OCI-LY3 (cell line): ENCODE data around the gene SVIL.
"Not testable (repeated sequence)": the region's sequence is repeated elsewhere in the genome, so short reads cannot be mapped to it uniquely, and the experiment has no call there.

Experiments used
- H2AFZ ChIP-seq: fragments of 200-600, 300-600 bp; shearing (Covaris generic); 2 replicates; pipeline ENCODE4 v1.6.0; 2014; ENCODE audit warnings: antibody characterized with exemption, low read depth, low read length
- H3K27ac ChIP-seq: fragments of 200-600, 300-600 bp; sonication (generic); 2 replicates; pipeline ENCODE4 v1.5.1; 2014; ENCODE audit warnings: mild to moderate bottlenecking, low read length, moderate library complexity, mixed read lengths
- H3K27me3 ChIP-seq: fragments of 200-600, 300-600 bp; sonication (generic); 2 replicates; pipeline ENCODE4 v1.6.1; 2014; ENCODE audit warnings: low read depth, low read length, mixed read lengths
- H3K36me3 ChIP-seq: fragments of 200-600, 300-600 bp; sonication (generic); replicated peaks from 2 replicates; pipeline ENCODE3; 2014; ENCODE audit warnings: low read depth, low read length, mixed read lengths
- H3K4me1 ChIP-seq: fragments of 300-600, 200-600 bp; sonication (generic); 2 replicates; pipeline ENCODE4 v1.6.1; 2014; ENCODE audit warnings: low read length, mixed read lengths
- H3K4me2 ChIP-seq: fragments of 200-600, 300-600 bp; sonication (generic); 2 replicates; pipeline ENCODE4 v1.6.1; 2014; ENCODE audit warnings: low read length, mixed read lengths
- H3K4me3 ChIP-seq: fragments of 300-600, 200-600 bp; sonication (generic); 2 replicates; pipeline ENCODE4 v1.5.1; 2014; ENCODE audit warnings: antibody characterized with exemption, mild to moderate bottlenecking, low read length, moderate library complexity
- H3K79me2 ChIP-seq: fragments of 300-600, 200-600 bp; shearing (Covaris generic); 2 replicates; pipeline ENCODE4 v1.6.1; 2014; ENCODE audit warnings: mild to moderate bottlenecking, low read length, mixed read lengths
- H3K9ac ChIP-seq: fragments of 300-600, 200-600 bp; shearing (Covaris generic); 2 replicates; pipeline ENCODE4 v1.6.0; 2014; ENCODE audit warnings: mild to moderate bottlenecking, low read length, moderate library complexity
- H3K9me3 ChIP-seq: fragments of 200-600, 300-600 bp; shearing (Covaris generic); 2 replicates; pipeline ENCODE4 v1.6.1; 2014; ENCODE audit warnings: low read length, mixed read lengths; ENCODE audit not compliant: insufficient read depth
- H4K20me1 ChIP-seq: fragments of 200-600, 300-600 bp; sonication (generic); 2 replicates; pipeline ENCODE4 v1.6.1; 2016; ENCODE audit warnings: low read length, mixed read lengths; ENCODE audit not compliant: insufficient read depth
- CTCF ChIP-seq: fragments of 200-600, 300-600 bp; sonication (generic); IDR thresholded peaks from 2 replicates; pipeline ENCODE4 v1.5.1; 2014; ENCODE audit warnings: antibody characterized with exemption, low read length, low read depth
- EZH2phosphoT487 ChIP-seq: fragments of 200-600 bp; shearing (Covaris generic); IDR thresholded peaks from 2 replicates; pipeline ENCODE4 v1.6.1; 2018; ENCODE audit warnings: antibody characterized with exemption, mixed run types, low read depth

Gene SVIL

GRCh38 chr10:29569795-29570194, 65.0 kb downstream of the SVIL start:
- H2AFZ ChIP-seq, result no peak overlapping the region
- H4K20me1 ChIP-seq, result no peaks in the 10 kb centered on the region
- no peaks in the 10 kb centered on the region for H3K36me3 ChIP-seq
- no peaks in the 10 kb centered on the region for H3K79me2 ChIP-seq
- TF ChIP-seq CTCF (no peak), EZH2phosphoT487 (no peak)
- no peak overlapping the region for H3K27ac ChIP-seq
- no peak overlapping the region for H3K9ac ChIP-seq
- H3K9me3 ChIP-seq, result no peaks in the 10 kb centered on the region
- no peaks in the 10 kb centered on the region for H3K27me3 ChIP-seq
- H3K4me1 ChIP-seq, result no peaks in the 10 kb centered on the region
- H3K4me2 ChIP-seq, result no peak overlapping the region
- no peak overlapping the region for H3K4me3 ChIP-seq

GRCh38 chr10:29567003-29567402, 67.8 kb downstream of the SVIL start:
- no peaks in the 10 kb centered on the region for H3K36me3 ChIP-seq
- H3K27ac ChIP-seq, result no peak overlapping the region
- no peaks in the 10 kb centered on the region for H3K9me3 ChIP-seq
- no peaks in the 10 kb centered on the region for H4K20me1 ChIP-seq
- no peak overlapping the region for H3K9ac ChIP-seq
- TF ChIP-seq EZH2phosphoT487, result no peak
- no peak for TF ChIP-seq CTCF
- no peak overlapping the region for H3K4me2 ChIP-seq
- H3K4me1 ChIP-seq, result peaks cover 14% of the 10 kb centered on the region
- no peaks in the 10 kb centered on the region for H3K27me3 ChIP-seq
- H3K79me2 ChIP-seq, result no peaks in the 10 kb centered on the region
- H3K4me3 ChIP-seq, result no peak overlapping the region
- no peak overlapping the region for H2AFZ ChIP-seq

GRCh38 chr10:29566209-29566608, 68.6 kb downstream of the SVIL start:
- not testable (repeated sequence) for H3K27ac ChIP-seq, H3K27me3 ChIP-seq, H3K36me3 ChIP-seq, H3K9ac ChIP-seq, H4K20me1 ChIP-seq, H3K9me3 ChIP-seq, H3K4me3 ChIP-seq, H2AFZ ChIP-seq, H3K4me2 ChIP-seq, H3K79me2 ChIP-seq
- H3K4me1 ChIP-seq, result peaks cover 14% of the 10 kb centered on the region

GRCh38 chr10:29563420-29564035, 71.2 kb downstream of the SVIL start:
- Histone ChIP-seq H3K27ac (no peak overlapping the region), H3K9me3 (no peaks in the 10 kb centered on the region), H3K9ac (no peak overlapping the region), H4K20me1 (no peaks in the 10 kb centered on the region), H3K79me2 (no peaks in the 10 kb centered on the region), H2AFZ (no peak overlapping the region), H3K36me3 (no peaks in the 10 kb centered on the region), H3K4me2 (peak overlapping the region; percentile 37), H3K4me3 (peak overlapping the region; percentile 24; the same call in 1 of the 2 replicates), H3K4me1 (peaks cover 14% of the 10 kb centered on the region), H3K27me3 (no peaks in the 10 kb centered on the region)
- TF ChIP-seq CTCF (no peak), EZH2phosphoT487 (no peak)

- not testable (repeated sequence) for H3K9me3 ChIP-seq, H3K27me3 ChIP-seq, H3K27ac ChIP-seq, H2AFZ ChIP-seq, H3K9ac ChIP-seq, H4K20me1 ChIP-seq, H3K36me3 ChIP-seq, H3K4me3 ChIP-seq, H3K79me2 ChIP-seq
- Histone ChIP-seq H3K4me2 (peak overlapping the region; percentile 37; the same call in 1 of the 2 replicates), H3K4me1 (peaks cover 14% of the 10 kb centered on the region)
Observed at GRCh38 chr10:29563006-29563405, 71.8 kb downstream of the SVIL start.
